ENCODE measurements around the gene TSPO. TPM values are rescaled to one million over a fixed set of nuclear protein-coding genes. Genes with fewer than 3 reads are reported as not detected.

Gene TSPO
- total RNA-seq, 1 donor from 2014 or later = 294 TPM

DNA sequence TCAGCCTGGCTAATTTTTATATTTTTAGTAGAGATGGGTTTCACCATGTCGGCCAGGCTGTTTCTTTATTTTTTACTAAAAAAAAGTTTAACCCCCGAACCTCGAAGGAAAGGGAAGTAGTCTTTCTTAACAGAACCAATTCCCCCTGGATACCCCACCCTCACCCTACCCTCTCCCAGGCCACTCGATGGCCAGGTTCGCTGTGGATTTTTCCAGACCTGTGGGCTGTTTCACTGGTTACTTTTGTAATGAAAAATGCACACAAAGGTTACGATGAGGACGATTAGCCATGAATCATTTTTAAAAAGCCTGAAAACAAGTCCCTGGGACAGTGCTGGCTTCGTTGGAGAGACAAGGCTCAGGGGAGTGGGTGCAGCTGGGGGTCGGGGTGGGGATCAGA is 2.5 kb downstream of the TSPO start:
- ATAC-seq (no peak), DNase-seq (no peak)
- Histone ChIP-seq H3K36me3 (no peaks in the 10 kb centered on the region), H3K4me3 (peak overlapping the region; percentile 30), H3K9me3 (no peaks in the 10 kb centered on the region), H3K4me1 (peaks cover 39% of the 10 kb centered on the region), H3K27ac (no peak overlapping the region), H3K27me3 (ENCODE audit: low read depth) (no peaks in the 10 kb centered on the region)
- TF ChIP-seq, protein P1, sequence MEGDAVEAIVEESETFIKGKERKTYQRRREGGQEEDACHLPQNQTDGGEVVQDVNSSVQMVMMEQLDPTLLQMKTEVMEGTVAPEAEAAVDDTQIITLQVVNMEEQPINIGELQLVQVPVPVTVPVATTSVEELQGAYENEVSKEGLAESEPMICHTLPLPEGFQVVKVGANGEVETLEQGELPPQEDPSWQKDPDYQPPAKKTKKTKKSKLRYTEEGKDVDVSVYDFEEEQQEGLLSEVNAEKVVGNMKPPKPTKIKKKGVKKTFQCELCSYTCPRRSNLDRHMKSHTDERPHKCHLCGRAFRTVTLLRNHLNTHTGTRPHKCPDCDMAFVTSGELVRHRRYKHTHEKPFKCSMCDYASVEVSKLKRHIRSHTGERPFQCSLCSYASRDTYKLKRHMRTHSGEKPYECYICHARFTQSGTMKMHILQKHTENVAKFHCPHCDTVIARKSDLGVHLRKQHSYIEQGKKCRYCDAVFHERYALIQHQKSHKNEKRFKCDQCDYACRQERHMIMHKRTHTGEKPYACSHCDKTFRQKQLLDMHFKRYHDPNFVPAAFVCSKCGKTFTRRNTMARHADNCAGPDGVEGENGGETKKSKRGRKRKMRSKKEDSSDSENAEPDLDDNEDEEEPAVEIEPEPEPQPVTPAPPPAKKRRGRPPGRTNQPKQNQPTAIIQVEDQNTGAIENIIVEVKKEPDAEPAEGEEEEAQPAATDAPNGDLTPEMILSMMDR (IDR thresholded peaks at IDR 0.05) = no peak
- intact Hi-C loops (cut with DNase I) = no loop called here

DNA sequence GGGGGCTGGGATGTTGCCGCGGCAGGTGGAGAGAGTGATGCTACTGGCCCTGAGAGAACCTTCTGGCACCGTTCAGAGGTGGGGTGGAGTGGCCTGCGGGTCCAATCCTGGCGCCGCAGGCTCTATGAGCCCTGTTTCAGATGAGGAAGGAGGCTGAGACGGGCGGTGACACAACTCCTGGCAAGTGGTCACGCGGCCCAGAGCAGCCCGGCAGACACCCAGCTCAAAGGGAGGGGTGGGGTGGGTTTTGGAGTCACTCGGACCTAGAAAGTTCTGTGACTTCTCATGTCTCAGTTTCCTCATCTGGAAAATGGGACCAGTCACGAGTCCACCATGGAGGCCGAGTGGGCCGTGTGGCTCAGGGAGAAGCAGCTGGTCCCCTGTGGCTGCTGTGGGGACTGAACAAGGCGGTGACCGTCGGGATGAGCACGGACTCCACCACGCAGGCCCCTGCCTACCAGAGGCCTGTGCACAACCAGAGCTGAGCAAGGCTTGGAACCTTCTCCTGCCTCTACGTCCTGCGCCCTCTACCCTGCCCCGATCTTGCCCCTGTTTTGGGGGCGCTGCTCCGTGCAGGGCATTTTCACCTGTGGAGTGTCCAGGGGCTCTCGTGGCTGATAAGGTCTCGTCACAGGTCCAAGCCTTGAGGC is 3.7 kb downstream of the TSPO start:
- intact Hi-C loops (cut with DNase I) = no loop called here
- H3K27me3 ChIP-seq (ENCODE audit: low read depth) = no peaks in the 10 kb centered on the region
- H3K4me1 ChIP-seq = peaks cover 44% of the 10 kb centered on the region
- peak overlapping the region; percentile 36 for H3K27ac ChIP-seq
- DNase-seq = peak; percentile 87
- peak overlapping the region; percentile 3 for H3K4me3 ChIP-seq
- TF ChIP-seq, protein P1 (IDR thresholded peaks at IDR 0.05) = no peak
- ATAC-seq = peak in 1 of 2 donors; percentile 23
- peaks cover 4% of the 10 kb centered on the region for H3K36me3 ChIP-seq
- H3K9me3 ChIP-seq = no peaks in the 10 kb centered on the region

DNA sequence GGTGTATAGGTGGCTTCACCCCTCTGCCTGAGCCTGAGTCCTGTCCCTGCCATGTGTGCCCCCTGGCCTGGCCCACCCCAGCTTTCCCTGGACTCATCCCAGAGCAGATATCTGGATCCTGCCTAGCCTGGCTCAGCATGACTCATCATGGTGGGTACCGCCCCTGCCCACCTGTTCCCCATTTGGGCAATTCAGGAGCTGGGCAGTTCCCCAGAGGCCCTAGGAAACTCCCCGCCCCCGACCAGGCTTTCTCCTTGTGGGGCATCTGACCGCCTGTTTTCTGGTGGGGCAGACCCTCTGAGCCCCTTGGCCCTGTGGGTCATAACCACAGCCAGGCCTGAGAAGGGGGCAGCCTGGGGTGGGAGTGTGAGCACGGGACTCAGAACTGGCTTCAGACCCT is 4.4 kb downstream of the TSPO start:
- DNase-seq (no peak), ATAC-seq (no peak)
- H3K4me3 ChIP-seq = no peak overlapping the region
- no peaks in the 10 kb centered on the region for H3K9me3 ChIP-seq
- intact Hi-C loops (cut with DNase I) = no loop called here
- no peaks in the 10 kb centered on the region for H3K27me3 ChIP-seq (ENCODE audit: low read depth)
- no peak overlapping the region for H3K27ac ChIP-seq
- H3K4me1 ChIP-seq = peaks cover 42% of the 10 kb centered on the region
- TF ChIP-seq, protein P1 (IDR thresholded peaks at IDR 0.05) = no peak
- peaks cover 6% of the 10 kb centered on the region for H3K36me3 ChIP-seq

DNA sequence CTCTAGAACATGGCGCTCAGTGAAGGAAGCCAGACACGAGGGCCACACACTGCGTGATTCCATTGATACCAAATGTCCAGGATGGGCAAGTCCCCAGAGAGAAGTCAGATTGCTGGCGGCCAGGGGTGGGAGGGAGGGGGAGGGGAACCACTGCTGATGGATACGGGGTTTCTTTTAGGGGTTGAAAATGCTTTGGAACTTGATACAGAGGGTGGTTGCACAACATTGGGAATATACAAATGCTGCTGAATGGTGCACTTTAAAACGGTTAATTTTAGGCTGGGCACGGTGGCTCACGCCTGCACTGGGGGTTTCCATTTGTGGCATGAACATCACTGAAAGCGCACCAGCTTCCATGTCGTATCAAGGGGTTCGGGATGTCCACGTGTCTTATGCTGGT is 5.1 kb downstream of the TSPO start:
- Histone ChIP-seq H3K36me3 (peaks cover 12% of the 10 kb centered on the region), H3K4me3 (no peak overlapping the region), H3K27ac (no peak overlapping the region), H3K27me3 (ENCODE audit: low read depth) (no peaks in the 10 kb centered on the region), H3K9me3 (no peaks in the 10 kb centered on the region), H3K4me1 (peaks cover 38% of the 10 kb centered on the region)
- intact Hi-C loops (cut with DNase I) = no loop called here
- DNase-seq (no peak), ATAC-seq (no peak)
- TF ChIP-seq, protein P1 (IDR thresholded peaks at IDR 0.05) = no peak

DNA sequence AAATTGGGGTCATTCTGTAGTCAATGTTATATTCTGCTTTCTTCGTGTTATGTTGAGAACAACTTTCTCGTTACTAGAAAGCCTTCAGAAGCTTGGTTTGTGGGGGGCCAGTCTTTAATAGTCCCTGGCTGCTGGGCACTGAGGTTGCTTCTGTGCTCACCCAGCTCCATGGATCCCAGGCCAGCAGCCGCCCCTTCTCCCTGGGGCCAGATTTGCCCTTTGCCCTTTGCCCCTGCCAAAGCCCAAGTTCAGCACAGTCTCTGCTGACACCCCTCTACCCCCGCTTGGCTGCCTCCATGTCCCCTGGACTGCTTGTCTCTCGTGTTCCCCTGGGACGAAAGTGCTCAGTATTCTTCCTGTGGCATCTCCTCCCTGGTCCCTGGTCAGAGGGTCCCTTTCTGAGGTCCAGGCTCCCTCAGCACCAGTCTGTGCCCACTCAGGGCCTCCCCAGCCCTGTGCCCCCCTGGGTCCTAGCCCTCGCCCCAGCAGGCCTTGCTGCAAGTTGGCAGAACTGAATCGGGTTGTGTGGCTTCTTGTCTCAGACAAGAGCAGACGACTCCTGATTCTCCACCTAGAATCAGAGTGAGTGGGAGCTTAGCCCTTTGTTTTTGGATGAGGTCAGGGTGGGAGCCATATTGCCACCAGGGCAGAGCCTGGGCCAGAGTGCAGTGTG is 6.7 kb downstream of the TSPO start:
- intact Hi-C loops (cut with DNase I) = no loop called here
- no peaks in the 10 kb centered on the region for H3K9me3 ChIP-seq
- TF ChIP-seq, protein P1 (IDR thresholded peaks at IDR 0.05) = no peak
- H3K27me3 ChIP-seq (ENCODE audit: low read depth) = no peaks in the 10 kb centered on the region
- peaks cover 27% of the 10 kb centered on the region for H3K36me3 ChIP-seq
- H3K27ac ChIP-seq = no peak overlapping the region
- peaks cover 26% of the 10 kb centered on the region for H3K4me1 ChIP-seq
- DNase-seq = no peak
- H3K4me3 ChIP-seq = no peak overlapping the region
- no peak for ATAC-seq
